Glutamatergic neuron (in vitro differentiated cells): Measurements from ENCODE around the gene USP40. TPM values are rescaled to one million over a fixed set of nuclear protein-coding genes. Genes with fewer than 3 reads are reported as not detected.

Source experiments
- DNase-seq: peaks from one replicate; pipeline ENCODE4 v3.0.0; 2022
- H3K27ac Mint-ChIP-seq: one replicate; pipeline ENCODE4 v1.8.0; 2020; ENCODE audit warnings: mild to moderate bottlenecking, mixed read lengths, inconsistent platforms; ENCODE audit not compliant: unreplicated experiment
- H3K27me3 Mint-ChIP-seq: one replicate; pipeline ENCODE4 v1.8.0; 2020; ENCODE audit warnings: mild to moderate bottlenecking, moderate library complexity, mixed read lengths, inconsistent platforms; ENCODE audit not compliant: unreplicated experiment
- H3K36me3 Mint-ChIP-seq: one replicate; pipeline ENCODE4 v1.8.0; 2020; ENCODE audit warnings: mild to moderate bottlenecking, mixed read lengths, inconsistent platforms; ENCODE audit not compliant: unreplicated experiment
- H3K4me1 Mint-ChIP-seq: one replicate; pipeline ENCODE4 v1.8.0; 2020; ENCODE audit warnings: mild to moderate bottlenecking, low read depth, mixed read lengths, inconsistent platforms; ENCODE audit not compliant: unreplicated experiment
- H3K4me3 Mint-ChIP-seq: one replicate; pipeline ENCODE4 v1.8.0; 2020; ENCODE audit warnings: mild to moderate bottlenecking, mixed read lengths, inconsistent platforms; ENCODE audit not compliant: unreplicated experiment
- H3K9me3 Mint-ChIP-seq: one replicate; pipeline ENCODE4 v1.8.0; 2020; ENCODE audit warnings: mild to moderate bottlenecking, moderate library complexity, mixed read lengths, inconsistent platforms; ENCODE audit not compliant: unreplicated experiment
- total RNA-seq: library from RNA; stranded (reverse); fragmentation: NEBNext Ultra II Directional; extraction: Animal tissue kit (Norgen Biotek cat#: 25700); gene quantifications from one replicate; pipeline ENCODE4 v1.2.1, GENCODE V29; 2021; ENCODE audit not compliant: unreplicated experiment
- TF ChIP-seq, protein P1 (sequence below): fragments of 200-600 bp; sonication (generic); IDR thresholded peaks from one replicate; pipeline ENCODE4 v1.5.0; 2021; ENCODE audit not compliant: partially characterized antibody, unreplicated experiment

Gene USP40
- total RNA-seq, 1 donor from 2014 or later: 21.8 TPM

- Mint-ChIP-seq H3K36me3 (no peaks in the 10 kb centered on the region), H3K27me3 (no peaks in the 10 kb centered on the region), H3K9me3 (peaks cover 3% of the 10 kb centered on the region), H3K27ac (no peak overlapping the region), H3K4me1 (peaks cover 15% of the 10 kb centered on the region), H3K4me3 (no peak overlapping the region)
- no peak for DNase-seq
- TF ChIP-seq, protein P1, sequence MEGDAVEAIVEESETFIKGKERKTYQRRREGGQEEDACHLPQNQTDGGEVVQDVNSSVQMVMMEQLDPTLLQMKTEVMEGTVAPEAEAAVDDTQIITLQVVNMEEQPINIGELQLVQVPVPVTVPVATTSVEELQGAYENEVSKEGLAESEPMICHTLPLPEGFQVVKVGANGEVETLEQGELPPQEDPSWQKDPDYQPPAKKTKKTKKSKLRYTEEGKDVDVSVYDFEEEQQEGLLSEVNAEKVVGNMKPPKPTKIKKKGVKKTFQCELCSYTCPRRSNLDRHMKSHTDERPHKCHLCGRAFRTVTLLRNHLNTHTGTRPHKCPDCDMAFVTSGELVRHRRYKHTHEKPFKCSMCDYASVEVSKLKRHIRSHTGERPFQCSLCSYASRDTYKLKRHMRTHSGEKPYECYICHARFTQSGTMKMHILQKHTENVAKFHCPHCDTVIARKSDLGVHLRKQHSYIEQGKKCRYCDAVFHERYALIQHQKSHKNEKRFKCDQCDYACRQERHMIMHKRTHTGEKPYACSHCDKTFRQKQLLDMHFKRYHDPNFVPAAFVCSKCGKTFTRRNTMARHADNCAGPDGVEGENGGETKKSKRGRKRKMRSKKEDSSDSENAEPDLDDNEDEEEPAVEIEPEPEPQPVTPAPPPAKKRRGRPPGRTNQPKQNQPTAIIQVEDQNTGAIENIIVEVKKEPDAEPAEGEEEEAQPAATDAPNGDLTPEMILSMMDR: no peak
Measured at GRCh38 chr2:233426619-233427342, 139.8 kb downstream of the USP40 start.

Other genes with a start within 250 kb of the USP40 start
- gene DGKD, start 212.3 kb downstream of the USP40 start, total RNA-seq: 67.6 TPM
- not detected for gene UGT1A8, start 50.9 kb upstream of the USP40 start, total RNA-seq
- gene UGT1A10, start 69.7 kb upstream of the USP40 start, total RNA-seq: not detected
- not detected for gene UGT1A9, start 105.1 kb upstream of the USP40 start, total RNA-seq
- gene UGT1A7, start 115.1 kb upstream of the USP40 start, total RNA-seq: not detected
- gene UGT1A6, start 126.1 kb upstream of the USP40 start, total RNA-seq: not detected
- not detected for gene UGT1A5, start 146.1 kb upstream of the USP40 start, total RNA-seq
- not detected for gene UGT1A4, start 152.0 kb upstream of the USP40 start, total RNA-seq
- not detected for gene UGT1A3, start 162.3 kb upstream of the USP40 start, total RNA-seq
- gene UGT1A1, start 193.5 kb upstream of the USP40 start, total RNA-seq: not detected
- gene MROH2A, start 211.5 kb upstream of the USP40 start, total RNA-seq: not detected